ENCODE data around the gene EMC10. TPM values are rescaled to one million over a fixed set of nuclear protein-coding genes. Genes with fewer than 3 reads are reported as not detected.

EMC10 gene
- total and polyA plus RNA-seq, 2 of the 4 experiments (the other 2 are of a cell fraction), result 11.3 to 90.9 TPM

- H4K91ac ChIP-seq (ENCODE audit: insufficient read depth, low read depth, low read length), result no peak overlapping the region
- H3K9me3 ChIP-seq (ENCODE audit: control insufficient read depth, insufficient read depth, low read length), result no peaks in the 10 kb centered on the region
- BruUV-seq (replicated peaks), result no TSS peak
- dilution Hi-C loops (cut with HindIII; ENCODE audit: low sequenced_read_pairs, unreplicated experiment), result no loop called here
- peaks cover 19% of the 10 kb centered on the region; the same call in 1 of the 2 replicates for H3K27me3 ChIP-seq (ENCODE audit: control insufficient read depth, insufficient read depth, low read length)
- no peaks in the 10 kb centered on the region for H3K79me1 ChIP-seq (ENCODE audit: low read depth in 1 of 2, low read length in 2 of 2)
- DNase-seq (no peak), ATAC-seq (ENCODE audit: low read depth) (no peak)
- ChIA-PET CTCF (no interaction called here), POLR2A (ENCODE audit: unreplicated experiment) (no interaction called here)
- H4K20me1 ChIP-seq (ENCODE audit: insufficient read depth, low read length), result no peaks in the 10 kb centered on the region
- H3K4me3 ChIP-seq (ENCODE audit: insufficient read depth, low read depth, low read length), result no peak overlapping the region
- H4K5ac ChIP-seq (ENCODE audit: low read depth, low read length), result no peak overlapping the region
- no peaks in the 10 kb centered on the region for H3K9me1 ChIP-seq (ENCODE audit: insufficient read depth, low read length)
- H3K4ac ChIP-seq (ENCODE audit: low read depth, low read length), result no peak overlapping the region
- H2BK120ac ChIP-seq (ENCODE audit: low read depth, low read length), result no peak overlapping the region
- no peak overlapping the region for H3K56ac ChIP-seq (ENCODE audit: extremely low read depth, insufficient read depth, low read length)
- H2AFZ ChIP-seq (replicated peaks; ENCODE audit: low read length, poor library complexity), result no peak overlapping the region
- no peak overlapping the region for H2BK5ac ChIP-seq (ENCODE audit: low read depth, low read length, poor library complexity, severe bottlenecking)
- peaks cover 2% of the 10 kb centered on the region; the same call in 1 of the 2 replicates for H3K36me3 ChIP-seq (ENCODE audit: control insufficient read depth, insufficient read depth, low read length)
- H2BK15ac ChIP-seq (ENCODE audit: low read depth, low read length), result no peak overlapping the region
- H3K4me1 ChIP-seq (ENCODE audit: control insufficient read depth, insufficient read depth, low read length), result no peaks in the 10 kb centered on the region
- no peak overlapping the region for H3K4me2 ChIP-seq (ENCODE audit: low read depth, low read length)
- WGBS, 2 experiments (ENCODE audit: extremely low coverage in 2 of 2, insufficient read length in 1 of 2), result 20% methylated on average over 10 of the region's 25 CpGs; no CpG with 5 or more reads in 1 of the 2 experiments
- no peak overlapping the region for H3K18ac ChIP-seq (ENCODE audit: low read depth, low read length)
- no peak overlapping the region for H3K23ac ChIP-seq (ENCODE audit: low read depth, low read length)
- in situ Hi-C loops (cut with MboI; ENCODE audit: low sequenced_read_pairs), result no loop called here
- no peak overlapping the region for H3K14ac ChIP-seq (replicated peaks; ENCODE audit: low read depth, low read length)
- no peak overlapping the region for H3K27ac ChIP-seq (ENCODE audit: insufficient read depth, low read length)
- no peak overlapping the region for H2AK9ac ChIP-seq (replicated peaks; ENCODE audit: low read depth, low read length, poor library complexity)
- TF ChIP-seq MAFK (IDR thresholded peaks at IDR 0.05; ENCODE audit: low read depth, low read length) (no peak), ELK1 (IDR thresholded peaks at IDR 0.05; ENCODE audit: borderline replicate concordance, low read depth, low read length) (no peak), CHD1 (IDR thresholded peaks at IDR 0.05; ENCODE audit: low read depth, low read length) (no peak)
- no peak overlapping the region for H3K9ac ChIP-seq (ENCODE audit: low read depth, low read length)
- no peak overlapping the region for H2AK5ac ChIP-seq (ENCODE audit: low read depth, low read length)
- intact Hi-C loops (cut with micrococcal nuclease), result no loop called here
- no peak overlapping the region for H4K8ac ChIP-seq (ENCODE audit: low read depth in 2 of 2, low read length in 2 of 2)
- H2BK20ac ChIP-seq (ENCODE audit: low read depth, low read length), result no peak overlapping the region
These were observed 25.5 kb downstream of the EMC10 start for GRCh38 chr19:50501568-50502475.

All from IMR-90 (cell line).